ENCODE measurements around the gene ZNF638.

ZNF638 gene

DNA sequence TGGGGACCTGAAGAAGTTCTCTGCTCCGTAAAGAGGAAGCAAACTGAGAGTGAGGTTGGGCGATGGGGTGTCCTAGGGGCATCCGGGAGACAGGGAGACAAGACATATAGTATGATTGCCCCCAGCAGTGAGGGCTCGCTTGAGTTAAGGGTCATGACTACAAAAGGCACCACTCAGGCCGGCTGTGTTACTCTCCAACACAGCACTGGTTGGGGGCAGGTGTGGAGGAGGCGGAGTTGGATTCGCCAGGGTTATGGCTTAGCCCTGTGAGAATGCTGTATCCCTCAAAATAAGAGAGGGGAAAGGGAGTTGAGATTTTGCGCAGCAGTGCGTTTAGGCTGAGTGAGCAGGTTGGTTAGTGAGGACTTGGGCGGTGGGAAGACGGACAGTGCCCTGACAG is 133.8 kb downstream of the ZNF638 start:
- TF ChIP-seq EZH2phosphoT487 (conservative IDR thresholded peaks at IDR 0.05; ENCODE audit: low read length) (no peak), CTCF (IDR thresholded peaks at IDR 0.05; ENCODE audit: insufficient read depth, low read length, poor library complexity, severe bottlenecking) (no peak)
- H3K27me3 ChIP-seq (ENCODE audit: low read length), result no peaks in the 10 kb centered on the region

DNA sequence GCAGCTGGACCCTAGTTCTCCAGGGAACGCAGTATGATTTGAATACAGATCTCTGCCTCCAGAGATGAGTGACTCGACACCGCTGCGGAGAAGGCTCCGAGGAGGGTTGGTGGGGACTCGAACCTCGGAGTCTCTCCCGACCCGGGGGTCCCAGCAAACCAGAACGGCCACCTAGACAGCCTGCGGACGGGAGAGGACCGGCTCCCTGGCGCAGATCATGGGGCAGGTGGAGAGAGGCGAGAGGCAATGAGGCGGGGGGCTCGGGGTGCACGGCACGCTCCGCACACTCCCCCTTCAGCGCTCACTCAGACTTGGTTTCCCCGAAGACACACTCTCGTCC is 134.3 kb downstream of the ZNF638 start:
- H3K9me3 ChIP-seq (ENCODE audit: insufficient read depth, low read length), result peaks cover 15% of the 10 kb centered on the region; the same call in 1 of the 2 replicates
- H3F3A ChIP-seq (ENCODE audit: insufficient read depth), result no peaks in the 10 kb centered on the region
- no peak for TF ChIP-seq EZH2phosphoT487 (conservative IDR thresholded peaks at IDR 0.05; ENCODE audit: low read length)
- TF ChIP-seq CTCF (IDR thresholded peaks at IDR 0.05; ENCODE audit: insufficient read depth, low read length, poor library complexity, severe bottlenecking), result no peak
- H3K27me3 ChIP-seq (ENCODE audit: low read length), result no peaks in the 10 kb centered on the region
- H2AFZ ChIP-seq (ENCODE audit: low read depth, low read length, severe bottlenecking), result no peak overlapping the region
- H4K20me1 ChIP-seq (ENCODE audit: low read depth, low read length), result no peaks in the 10 kb centered on the region
- no peaks in the 10 kb centered on the region for H3K79me2 ChIP-seq (ENCODE audit: insufficient read depth, low read length)
- no peak overlapping the region for H3K4me3 ChIP-seq (ENCODE audit: insufficient read depth, low read length, poor library complexity, severe bottlenecking)
- no peaks in the 10 kb centered on the region for H3K9me2 ChIP-seq (replicated peaks; ENCODE audit: insufficient read depth, low read length)
- no peaks in the 10 kb centered on the region for H3K36me3 ChIP-seq (ENCODE audit: low read length)
- no peak overlapping the region for H3K4me2 ChIP-seq (ENCODE audit: low read depth, low read length, poor library complexity, severe bottlenecking)
- H3K9ac ChIP-seq (ENCODE audit: low read length), result no peak overlapping the region
- no peak overlapping the region for H3K27ac ChIP-seq (ENCODE audit: low read depth, low read length)

More for the DNA sequence above, 133.8 kb downstream of the ZNF638 start:
- H3K9ac ChIP-seq (ENCODE audit: low read length), result no peak overlapping the region
- no peaks in the 10 kb centered on the region for H4K20me1 ChIP-seq (ENCODE audit: low read depth, low read length)
- H3K27ac ChIP-seq (ENCODE audit: low read depth, low read length), result no peak overlapping the region
- H2AFZ ChIP-seq (ENCODE audit: low read depth, low read length, severe bottlenecking), result no peak overlapping the region
- no peaks in the 10 kb centered on the region for H3K9me2 ChIP-seq (replicated peaks; ENCODE audit: insufficient read depth, low read length)
- no peak overlapping the region for H3K4me3 ChIP-seq (ENCODE audit: insufficient read depth, low read length, poor library complexity, severe bottlenecking)
- no peaks in the 10 kb centered on the region for H3K79me2 ChIP-seq (ENCODE audit: insufficient read depth, low read length)
- peaks cover 15% of the 10 kb centered on the region; the same call in 1 of the 2 replicates for H3K9me3 ChIP-seq (ENCODE audit: insufficient read depth, low read length)
- no peaks in the 10 kb centered on the region for H3K36me3 ChIP-seq (ENCODE audit: low read length)
- no peaks in the 10 kb centered on the region for H3F3A ChIP-seq (ENCODE audit: insufficient read depth)
- no peak overlapping the region for H3K4me2 ChIP-seq (ENCODE audit: low read depth, low read length, poor library complexity, severe bottlenecking)

DNA sequence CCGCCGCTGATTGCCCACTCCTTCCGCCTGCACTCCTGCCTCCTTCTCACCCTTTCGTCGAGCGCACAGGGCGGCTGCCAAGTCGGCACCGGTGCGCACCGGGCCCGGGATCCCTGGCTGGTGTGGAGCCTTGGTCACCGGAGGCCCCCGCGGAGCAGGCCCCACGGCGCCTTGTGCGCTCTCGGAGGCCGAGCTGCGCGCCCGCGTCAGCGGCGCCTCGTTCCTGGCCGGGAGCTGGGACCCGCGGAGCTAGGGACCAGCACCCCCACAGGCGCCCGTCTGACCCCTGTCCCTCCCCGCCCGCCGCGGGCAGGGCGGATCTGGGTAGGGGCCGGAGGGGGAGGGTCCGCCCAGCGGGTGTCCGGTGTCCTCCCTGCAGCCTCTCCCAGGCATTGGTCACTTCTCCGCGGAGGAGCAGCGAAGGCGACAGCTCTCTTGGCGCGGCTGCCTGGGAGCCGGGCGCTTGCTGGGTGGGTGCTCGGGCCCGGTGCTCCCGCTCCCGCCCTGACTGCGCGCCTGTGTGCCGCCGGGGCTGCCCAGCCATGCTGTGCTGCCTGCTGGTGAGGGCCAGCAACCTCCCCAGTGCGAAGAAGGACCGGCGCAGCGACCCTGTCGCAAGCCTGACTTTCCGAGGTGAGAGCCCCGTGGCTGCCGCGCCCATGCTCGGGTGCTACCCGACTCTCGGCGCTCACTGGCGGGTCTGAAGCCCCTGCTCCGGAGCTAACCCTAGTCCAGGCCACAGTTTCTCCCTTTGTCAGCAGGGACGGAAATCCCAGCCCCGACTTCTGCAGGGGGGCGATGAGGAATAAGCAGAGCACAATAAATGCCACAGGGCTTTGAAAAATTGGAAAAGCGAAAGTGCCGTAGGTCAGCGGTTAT is 135.0 kb downstream of the ZNF638 start:
- Histone ChIP-seq H3K36me3 (ENCODE audit: low read length) (no peaks in the 10 kb centered on the region), H3F3A (ENCODE audit: insufficient read depth) (no peaks in the 10 kb centered on the region), H3K27me3 (ENCODE audit: low read length) (no peaks in the 10 kb centered on the region), H3K4me3 (ENCODE audit: insufficient read depth, low read length, poor library complexity, severe bottlenecking) (no peak overlapping the region), H3K9me2 (replicated peaks; ENCODE audit: insufficient read depth, low read length) (no peaks in the 10 kb centered on the region), H3K9me3 (ENCODE audit: insufficient read depth, low read length) (peaks cover 13% of the 10 kb centered on the region; the same call in 1 of the 2 replicates), H3K9ac (ENCODE audit: low read length) (no peak overlapping the region), H3K27ac (ENCODE audit: low read depth, low read length) (no peak overlapping the region), H3K4me2 (ENCODE audit: low read depth, low read length, poor library complexity, severe bottlenecking) (no peak overlapping the region), H2AFZ (ENCODE audit: low read depth, low read length, severe bottlenecking) (no peak overlapping the region), H4K20me1 (ENCODE audit: low read depth, low read length) (no peaks in the 10 kb centered on the region), H3K79me2 (ENCODE audit: insufficient read depth, low read length) (no peaks in the 10 kb centered on the region)
- TF ChIP-seq CTCF (IDR thresholded peaks at IDR 0.05; ENCODE audit: insufficient read depth, low read length, poor library complexity, severe bottlenecking), result no peak
- TF ChIP-seq EZH2phosphoT487 (conservative IDR thresholded peaks at IDR 0.05; ENCODE audit: low read length), result no peak
